HepG2 (cell line): ENCODE measurements around the gene FRS2. TPM values are rescaled to one million over a fixed set of nuclear protein-coding genes. Genes with fewer than 3 reads are reported as not detected.

ENCODE experiments used
- ATAC-seq: fragments of 200-7000 bp; cut with Tn5 transposase; 3 replicates; pipeline ENCODE4 v1.9.1; 2020; ENCODE audit warnings: mild to moderate bottlenecking, moderate library complexity
- BruUV-seq: library from RNA; stranded (reverse); fragments of 400-500 nt; replicated peaks from 2 replicates; lab custom pipeline; 2021; lab: Mats Ljungman, UMichigan
- CTCF ChIA-PET: fragments of 300-600 bp; formaldehyde crosslinking; extraction: SDS; loops from one replicate; lab custom pipeline; 2021; ENCODE audit warnings: low total read pairs, inconsistent platforms, low intra/inter-chr PET ratio; lab: Yijun Ruan, JAX
- POLR2A ChIA-PET: fragments of 350-600 bp; sonication (Branson Sonifier 250); formaldehyde crosslinking; loops from one replicate; lab custom pipeline; 2020; ENCODE audit warnings: antibody characterized with exemption, inconsistent platforms; lab: Yijun Ruan, JAX
- DNase-seq: peaks from one replicate; pipeline ENCODE4 v3.0.0-alpha.2; 2015; ENCODE audit warnings: low spot score
- FAIRE-seq: peaks from 3 replicates; lab custom pipeline; 2011; peaks lifted over from hg19 to GRCh38; lab: Jason Lieb, UNC
- H2AFZ ChIP-seq: one replicate; pipeline ENCODE4 v1.6.1; 2011; ENCODE audit warnings: low read length, inconsistent platforms
- H3K27ac ChIP-seq: fragments of 300-600 bp; 3 replicates; pipeline ENCODE4 v1.8.0; 2011; ENCODE audit warnings: mixed run types, mild to moderate bottlenecking, mixed read lengths, low read length, inconsistent platforms; ENCODE audit not compliant: insufficient read depth; ENCODE audit errors: extremely low read length
- H3K27me3 ChIP-seq, 2 experiments: fragments of 200-600 bp in 1 of 2; 2 replicates in 1 of 2; 3 replicates in 1 of 2; pipeline versions ENCODE4 v1.6.0 to v1.8.0; 2011; ENCODE audit warnings: low read length in 2 of 2, mild to moderate bottlenecking in 2 of 2, moderate library complexity in 2 of 2, inconsistent platforms in 1 of 2; ENCODE audit not compliant: insufficient read depth in 2 of 2, control insufficient read depth in 1 of 2
- H3K36me3 ChIP-seq, 2 experiments: fragments of 200-600 bp in 1 of 2; replicated peaks in 1 of 2; 2 replicates in 1 of 2; 3 replicates in 1 of 2; pipeline versions ENCODE4 v1.5.1 to v1.8.0; 2011; ENCODE audit warnings: low read length in 2 of 2, inconsistent platforms in 1 of 2; ENCODE audit not compliant: insufficient read depth in 2 of 2, control insufficient read depth in 1 of 2
- H3K4me1 ChIP-seq: 2 replicates; pipeline ENCODE4 v1.5.1; 2012; ENCODE audit warnings: low read length, inconsistent platforms; ENCODE audit not compliant: insufficient read depth
- H3K4me2 ChIP-seq: 2 replicates; pipeline ENCODE4 v1.6.0; 2011; ENCODE audit warnings: low read depth, low read length, inconsistent platforms
- H3K4me3 ChIP-seq, 3 experiments: fragments of 200-600 bp in 1 of 3; sonication (generic), shearing (Covaris generic) in 1 of 3; replicated peaks in 1 of 3; 2 replicates each; pipeline ENCODE4 v1.5.1; 2011 to 2016; ENCODE audit warnings: low read length in 3 of 3, inconsistent platforms in 2 of 3, low read depth in 2 of 3, mild to moderate bottlenecking in 2 of 3, control low read depth in 1 of 3, mixed read lengths in 1 of 3; ENCODE audit not compliant: insufficient read depth in 1 of 3
- H3K79me2 ChIP-seq: one replicate; pipeline ENCODE4 v1.6.1; 2011; ENCODE audit warnings: low read length, inconsistent platforms; ENCODE audit not compliant: insufficient read depth
- H3K9ac ChIP-seq: 2 replicates; pipeline ENCODE4 v1.6.0; 2011; ENCODE audit warnings: mild to moderate bottlenecking, low read depth, low read length, inconsistent platforms; ENCODE audit not compliant: insufficient read depth
- H3K9me3 ChIP-seq: 2 replicates; pipeline ENCODE4 v1.5.1; 2012; ENCODE audit warnings: mild to moderate bottlenecking, low read length
- H4K20me1 ChIP-seq: 2 replicates; pipeline ENCODE4 v1.6.0; 2011; ENCODE audit warnings: inconsistent platforms, mild to moderate bottlenecking, low read length, moderate library complexity; ENCODE audit not compliant: insufficient read depth
- CTCF ChIP-seq: sonication (generic); formaldehyde crosslinking; IDR thresholded peaks from 2 replicates; pipeline ENCODE4 v1.5.0; 2020; ENCODE audit warnings: mild to moderate bottlenecking, missing genetic modification reagents, moderate library complexity
- DNMT3B ChIP-seq: conservative IDR thresholded peaks from 2 replicates; pipeline ENCODE4 v1.6.1; 2016; ENCODE audit warnings: missing biosample characterization, control low read depth
- DRAP1 ChIP-seq: IDR thresholded peaks from 2 replicates; pipeline ENCODE4 v1.6.1; 2016; ENCODE audit warnings: missing genetic modification reagents, missing compliant biosample characterization
- ETV5 ChIP-seq: IDR thresholded peaks from 2 replicates; pipeline ENCODE4 v1.6.1; 2018; ENCODE audit warnings: missing biosample characterization, missing genetic modification reagents, inconsistent platforms, borderline replicate concordance
- HCFC1 ChIP-seq: fragments of 150-350 bp; IDR thresholded peaks from 2 replicates; pipeline ENCODE4 v1.6.1; 2014; ENCODE audit warnings: low read depth, low read length
- HES4 ChIP-seq: sonication (generic); formaldehyde crosslinking; IDR thresholded peaks from 2 replicates; pipeline ENCODE4 v1.9.0; 2021; ENCODE audit warnings: mild to moderate bottlenecking, missing genetic modification reagents, borderline replicate concordance
- IRF1 ChIP-seq: sonication (generic); formaldehyde crosslinking; IDR thresholded peaks from 2 replicates; pipeline ENCODE4 v1.4.0; 2020; ENCODE audit warnings: low read depth, mild to moderate bottlenecking, missing genetic modification reagents
- PAF1 ChIP-seq: IDR thresholded peaks from 2 replicates; pipeline ENCODE4 v1.6.1; 2016; ENCODE audit warnings: missing genetic modification reagents, missing compliant biosample characterization
- SAFB2 ChIP-seq: sonication (generic); formaldehyde crosslinking; IDR thresholded peaks from 2 replicates; pipeline ENCODE4 v1.5.1; 2020; ENCODE audit warnings: missing genetic modification reagents, low read depth, mild to moderate bottlenecking, borderline replicate concordance
- SMC3 ChIP-seq: IDR thresholded peaks from 2 replicates; pipeline ENCODE4 v1.6.1; 2011; ENCODE audit warnings: low read length, improper control_type of control experiment
- STAG1 ChIP-seq: sonication (generic); formaldehyde crosslinking; IDR thresholded peaks from 2 replicates; pipeline ENCODE4 v1.4.0; 2020; ENCODE audit warnings: missing genetic modification reagents
- SUZ12 ChIP-seq: fragments of 150-350 bp; IDR thresholded peaks from 2 replicates; pipeline ENCODE4 v1.6.1; 2014; ENCODE audit warnings: low read depth, low read length
- ZNF441 ChIP-seq: sonication (generic); formaldehyde crosslinking; IDR thresholded peaks from 2 replicates; pipeline ENCODE4 v1.7.0; 2021; ENCODE audit warnings: missing genetic modification reagents, borderline replicate concordance
- ZNF737 ChIP-seq: sonication (generic); formaldehyde crosslinking; IDR thresholded peaks from 2 replicates; pipeline ENCODE4 v1.5.0; 2020; ENCODE audit warnings: missing genetic modification reagents, mild to moderate bottlenecking, borderline replicate concordance
- ZNF740 ChIP-seq: sonication (generic); formaldehyde crosslinking; IDR thresholded peaks from 2 replicates; pipeline ENCODE4 v1.4.0; 2020; ENCODE audit warnings: missing genetic modification reagents
- in situ Hi-C: cut with HindIII; loops from 2 replicates; pipeline ENCODE4 v1.10.0; 2017; ENCODE audit warnings: low pct_unique_long_range_greater_than_20kb; ENCODE audit not compliant: extremely low pct_ligation_motif_present
- intact Hi-C: fragments of 100-400 bp; cut with micrococcal nuclease; formaldehyde crosslinking; loops from one replicate; pipeline ENCODE4 v1.10.0; 2022; ENCODE audit not compliant: unreplicated experiment
- polyA plus RNA-seq, 8 experiments: library from polyadenylated mRNA; depleted of rRNA in 3 of 8; stranded (reverse) in 7 of 8; unstranded in 1 of 8; fragments of >200 nt; fragmentation: Illumina TruSeq in 4 of 8; extraction: Trizol in 4 of 8; gene quantifications; 2 replicates each; pipeline versions ENCODE4 v1.2.1 to v1.2.3, GENCODE V29; 2011 to 2016; ENCODE audit warnings: low read depth in 4 of 8, missing spikeins in 1 of 8, mixed read lengths in 1 of 8; ENCODE audit not compliant: insufficient read depth in 1 of 8
- total RNA-seq, 5 experiments: library from RNA; depleted of rRNA; stranded (reverse); fragments of >200 nt; fragmentation: Illumina TruSeq; extraction: Trizol; gene quantifications; 2 replicates each; pipeline ENCODE4 v1.2.3, GENCODE V29; 2016; ENCODE audit warnings: low read depth in 1 of 5

FRS2 gene
- total and polyA plus RNA-seq, 2 of the 13 experiments (the other 11 are each of a cell fraction or from before 2014, with no cell fraction given): 8.3 to 16.8 TPM

GRCh38 chr12:69583203-69583602 lies 113.0 kb downstream of the FRS2 start:
- DNase-seq (peak; percentile 24), ATAC-seq (peak; percentile 58), FAIRE-seq (no peak)
- H3K9ac ChIP-seq: no peak overlapping the region
- no peaks in the 10 kb centered on the region for H3K9me3 ChIP-seq
- peaks cover 23% of the 10 kb centered on the region for H3K79me2 ChIP-seq
- peaks cover 17% of the 10 kb centered on the region for H4K20me1 ChIP-seq
- H3K27me3 ChIP-seq: no peaks in the 10 kb centered on the region; a peak in 1 of 5 replicates
- H3K4me1 ChIP-seq: peaks cover 15% of the 10 kb centered on the region
- BruUV-seq: no TSS peak
- TF ChIP-seq SAFB2 (CRISPR knock-in tag): no peak
- no peak for TF ChIP-seq HES4
- no peak for TF ChIP-seq HCFC1
- no peak for TF ChIP-seq ZNF441
- TF ChIP-seq ZNF740 (CRISPR knock-in tag): no peak
- TF ChIP-seq IRF1: no peak
- no peak for TF ChIP-seq PAF1
- TF ChIP-seq CTCF: peak; percentile 32
- TF ChIP-seq DRAP1: no peak
- TF ChIP-seq SMC3: peak; percentile 15; the same call in 1 of the 2 replicates
- TF ChIP-seq DNMT3B: no peak
- peak; percentile 38 for TF ChIP-seq STAG1
- TF ChIP-seq ETV5 (CRISPR knock-in tag): no peak
- no peak for TF ChIP-seq SUZ12
- no peak for TF ChIP-seq ZNF737 (CRISPR knock-in tag)
- CTCF ChIA-PET: no interaction called here
- H3K4me2 ChIP-seq: no peak overlapping the region
- no peak overlapping the region for H3K4me3 ChIP-seq
- no peak overlapping the region for H2AFZ ChIP-seq
- no peak overlapping the region for H3K27ac ChIP-seq
- POLR2A ChIA-PET: no interaction called here
- peaks cover 2 to 13% of the 10 kb centered on the region in 2 experiments for H3K36me3 ChIP-seq
- intact Hi-C loops (no loop called here), in situ Hi-C loops (no loop called here)
